Measurements from ENCODE around the gene SLC44A5. TPM values are rescaled to one million over a fixed set of nuclear protein-coding genes. Genes with fewer than 3 reads are reported as not detected.

The SLC44A5 gene
- polyA plus RNA-seq, 3 donors: not detected

GRCh38 chr1:75514270-75514669, 96.6 kb downstream of the SLC44A5 start:
- H3K79me2 ChIP-seq (ENCODE audit: insufficient read depth, low read length): no peaks in the 10 kb centered on the region
- no peak overlapping the region for H2AFZ ChIP-seq (ENCODE audit: insufficient read depth, low read depth, low read length, poor library complexity, severe bottlenecking)
- TF ChIP-seq CTCF (IDR thresholded peaks at IDR 0.05): no peak
- H3K27me3 ChIP-seq (ENCODE audit: control insufficient read depth in 2 of 2, insufficient read depth in 2 of 2, low read length in 2 of 2): no peaks in the 10 kb centered on the region
- no peak overlapping the region for H3K4me2 ChIP-seq (replicated peaks; ENCODE audit: extremely low read depth, low read length, poor library complexity, severe bottlenecking)
- H3K27ac ChIP-seq (ENCODE audit: low read depth in 1 of 2, low read length in 2 of 2): no peak overlapping the region
- 100% methylated on average over 1 of the region's 1 CpG for WGBS (ENCODE audit: insufficient coverage)
- Mint-ChIP-seq H3K4me3 (no peak overlapping the region), H3K36me3 (no peaks in the 10 kb centered on the region), H3K27ac (no peak overlapping the region), H3K27me3 (ENCODE audit: low read depth in 3 of 3) (peaks cover 0 to 1% (median 0%) of the 10 kb centered on the region in 3 donors), H3K4me1 (no peaks in the 10 kb centered on the region), H3K9me3 (peaks cover 0 to 7% (median under 1%) of the 10 kb centered on the region in 7 donors)
- intact Hi-C loops (cut with micrococcal nuclease): no loop called here
- no peaks in the 10 kb centered on the region for H3K4me1 ChIP-seq (ENCODE audit: control insufficient read depth in 1 of 2, insufficient read depth in 2 of 2, low read length in 2 of 2)
- H3K9ac ChIP-seq (ENCODE audit: insufficient read depth, low read length, poor library complexity, severe bottlenecking): no peak overlapping the region
- no peak for DNase-seq
- H4K20me1 ChIP-seq (ENCODE audit: insufficient read depth, low read length): no peaks in the 10 kb centered on the region
- H3K36me3 ChIP-seq (replicated peaks in 1 of 2; ENCODE audit: control insufficient read depth in 1 of 2, insufficient read depth in 2 of 2, low read length in 2 of 2): no peaks in the 10 kb centered on the region
- no peaks in the 10 kb centered on the region for H3K9me3 ChIP-seq (replicated peaks in 1 of 2; ENCODE audit: control insufficient read depth in 1 of 2, insufficient read depth in 1 of 2, low read length in 2 of 2)
- H3K4me3 ChIP-seq (replicated peaks in 1 of 3; ENCODE audit: low read depth in 2 of 3, low read length in 3 of 3): no peak overlapping the region

GRCh38 chr1:75506976-75507375, 103.9 kb downstream of the SLC44A5 start:
- no peak overlapping the region for H3K27ac Mint-ChIP-seq
- H3K9ac ChIP-seq (ENCODE audit: insufficient read depth, low read length, poor library complexity, severe bottlenecking): no peak overlapping the region
- H3K4me3 ChIP-seq (replicated peaks in 1 of 3; ENCODE audit: low read depth in 2 of 3, low read length in 3 of 3): no peak overlapping the region
- WGBS (ENCODE audit: insufficient coverage): 100% methylated on average over 1 of the region's 1 CpG
- no peak for TF ChIP-seq CTCF (IDR thresholded peaks at IDR 0.05)
- intact Hi-C loops (cut with micrococcal nuclease): no loop called here
- no peaks in the 10 kb centered on the region for H3K79me2 ChIP-seq (ENCODE audit: insufficient read depth, low read length)
- no peaks in the 10 kb centered on the region for H3K4me1 ChIP-seq (ENCODE audit: control insufficient read depth in 1 of 2, insufficient read depth in 2 of 2, low read length in 2 of 2)
- no peak overlapping the region for H2AFZ ChIP-seq (ENCODE audit: insufficient read depth, low read depth, low read length, poor library complexity, severe bottlenecking)
- H3K27ac ChIP-seq (ENCODE audit: low read depth in 1 of 2, low read length in 2 of 2): no peak overlapping the region
- H3K4me3 Mint-ChIP-seq: no peak overlapping the region
- no peak for DNase-seq
- no peaks in the 10 kb centered on the region for H3K36me3 Mint-ChIP-seq
- no peaks in the 10 kb centered on the region for H3K27me3 Mint-ChIP-seq (ENCODE audit: low read depth in 3 of 3)
- no peaks in the 10 kb centered on the region for H3K4me1 Mint-ChIP-seq
- H4K20me1 ChIP-seq (ENCODE audit: insufficient read depth, low read length): no peaks in the 10 kb centered on the region
- H3K9me3 ChIP-seq (replicated peaks in 1 of 2; ENCODE audit: control insufficient read depth in 1 of 2, insufficient read depth in 1 of 2, low read length in 2 of 2): no peaks in the 10 kb centered on the region
- H3K27me3 ChIP-seq (ENCODE audit: control insufficient read depth in 2 of 2, insufficient read depth in 2 of 2, low read length in 2 of 2): no peaks in the 10 kb centered on the region
- no peak overlapping the region for H3K4me2 ChIP-seq (replicated peaks; ENCODE audit: extremely low read depth, low read length, poor library complexity, severe bottlenecking)
- peaks cover 0 to 13% (median 5%) of the 10 kb centered on the region in 7 donors for H3K9me3 Mint-ChIP-seq
- no peaks in the 10 kb centered on the region for H3K36me3 ChIP-seq (replicated peaks in 1 of 2; ENCODE audit: control insufficient read depth in 1 of 2, insufficient read depth in 2 of 2, low read length in 2 of 2)
